Fibroblast of skin of left biceps (primary cell): ENCODE measurements around the gene TMEM127.
A peak's percentile ranks its signal among the peaks of the same experiment; 100 is the strongest.
"Not testable (repeated sequence)": the region's sequence is repeated elsewhere in the genome, so short reads cannot be mapped to it uniquely, and the experiment has no call there.

Experiments
- DNase-seq, 2 experiments: peaks; one replicate each; pipeline ENCODE4 v3.0.0-alpha.2; 2013; ENCODE audit warnings: low read depth in 2 of 2

TMEM127 gene

DNA sequence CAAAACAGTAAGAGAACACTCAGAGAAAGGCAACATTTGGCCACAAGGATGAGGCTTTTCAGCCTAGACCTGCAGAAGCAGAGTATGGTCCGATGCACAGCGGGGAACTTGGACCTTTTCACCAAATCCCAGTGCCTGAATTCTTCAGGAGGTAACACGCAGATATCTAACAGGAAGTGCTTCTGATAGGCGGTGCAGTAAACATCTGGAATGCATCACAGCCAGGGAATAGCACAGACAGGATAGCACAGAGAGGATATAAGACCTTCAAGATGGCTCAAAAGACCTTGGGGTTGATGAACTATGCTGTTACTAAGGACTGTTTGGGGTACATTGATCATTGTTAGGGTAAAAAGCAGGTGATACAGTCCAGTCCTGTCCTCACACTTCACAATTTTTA lies 1.7 kb downstream of the TMEM127 start:
- DNase-seq: no peak

DNA sequence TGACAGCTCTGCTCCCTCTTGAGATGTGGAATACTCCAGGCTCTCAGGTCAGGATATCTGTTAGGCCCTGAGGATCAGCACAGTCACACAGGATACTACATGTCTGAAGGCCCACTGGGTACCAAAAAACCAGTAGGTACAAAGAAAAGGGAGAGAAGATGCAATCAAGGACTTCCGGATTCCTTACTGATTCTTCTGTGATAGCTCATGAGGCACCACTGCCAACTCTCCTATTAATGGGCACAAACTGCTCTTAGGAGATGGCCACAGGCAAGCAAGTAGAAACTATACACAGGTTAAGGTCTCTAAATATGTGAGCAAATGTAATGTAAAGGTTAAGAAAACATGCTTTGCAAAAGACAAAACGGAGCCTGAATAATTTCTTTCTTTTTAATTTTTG lies 3.5 kb downstream of the TMEM127 start:
- DNase-seq: no peak

DNA sequence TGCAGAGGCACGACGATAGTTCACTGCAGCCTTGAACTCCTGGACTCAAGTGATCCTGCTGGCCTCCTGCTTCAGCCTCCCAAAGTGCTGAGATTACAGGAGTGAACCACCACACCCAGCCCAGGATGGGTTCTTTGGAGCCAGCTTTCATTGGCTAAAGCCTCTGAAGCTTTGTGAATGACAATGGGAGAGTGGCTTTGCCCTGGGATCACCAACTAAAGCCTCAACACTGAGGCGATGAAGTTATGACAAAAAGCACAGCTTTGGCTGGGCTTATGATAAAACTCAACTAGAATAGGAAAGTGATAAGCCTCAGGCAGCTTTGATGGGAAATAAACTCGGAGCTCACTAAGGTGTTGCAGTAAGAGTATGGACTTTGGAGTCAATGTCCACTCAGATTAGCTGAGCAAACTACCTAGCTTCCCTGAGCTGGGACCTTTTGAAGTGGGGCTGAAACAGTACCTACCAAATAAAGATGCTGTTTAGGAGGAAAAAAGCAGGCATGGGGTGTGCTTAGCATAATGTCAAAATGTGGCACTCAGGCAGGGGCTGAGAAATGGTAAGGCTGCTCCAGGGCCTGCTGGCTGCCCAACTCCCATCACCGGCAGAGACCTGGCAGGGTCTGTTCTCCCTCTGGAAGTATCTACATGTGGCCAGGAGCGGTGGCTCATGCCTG lies 4.3 kb downstream of the TMEM127 start:
- no peak for DNase-seq

DNA sequence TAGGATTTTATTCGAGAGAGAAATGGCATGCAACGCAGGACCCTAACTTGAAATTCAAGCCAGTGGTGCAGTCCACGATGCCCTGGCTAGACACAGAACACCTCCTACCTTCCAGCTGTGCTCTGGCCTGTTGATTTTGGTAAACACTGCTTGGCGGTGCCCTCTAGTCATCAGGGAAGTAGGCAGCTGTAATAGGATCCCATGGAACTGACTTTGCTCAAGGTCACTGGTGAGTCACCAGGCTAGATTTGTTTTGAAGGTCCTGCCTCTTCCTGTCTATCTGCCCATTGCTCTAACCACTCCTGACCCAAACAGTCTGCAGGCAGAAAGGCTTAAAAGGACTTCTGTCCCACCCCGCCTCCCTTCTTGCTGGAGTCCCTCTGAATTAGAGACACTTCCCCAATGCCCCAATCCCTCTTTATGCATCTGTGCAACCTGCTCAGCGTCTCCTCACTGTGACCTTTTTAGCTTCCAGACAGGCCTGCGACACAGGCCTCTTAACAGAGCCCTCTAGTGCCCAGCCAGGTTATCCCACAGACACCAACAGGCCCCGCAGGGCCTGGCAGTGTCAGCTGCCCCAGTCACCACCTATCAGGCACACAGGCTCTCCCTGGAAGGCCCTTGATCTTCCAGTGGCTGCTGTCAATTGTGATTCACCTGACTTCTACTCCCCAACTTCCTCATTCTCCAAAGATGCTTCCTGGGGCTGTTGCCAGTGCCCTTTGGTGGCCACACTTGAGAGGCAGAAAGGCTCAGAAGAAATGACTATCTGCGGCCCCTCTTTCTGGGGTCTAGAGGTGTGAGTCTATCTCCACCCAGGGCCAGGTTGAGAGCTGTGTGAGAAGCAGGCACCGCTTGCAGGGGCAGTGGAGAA lies 5.2 kb downstream of the TMEM127 start:
- no peak for DNase-seq

DNA sequence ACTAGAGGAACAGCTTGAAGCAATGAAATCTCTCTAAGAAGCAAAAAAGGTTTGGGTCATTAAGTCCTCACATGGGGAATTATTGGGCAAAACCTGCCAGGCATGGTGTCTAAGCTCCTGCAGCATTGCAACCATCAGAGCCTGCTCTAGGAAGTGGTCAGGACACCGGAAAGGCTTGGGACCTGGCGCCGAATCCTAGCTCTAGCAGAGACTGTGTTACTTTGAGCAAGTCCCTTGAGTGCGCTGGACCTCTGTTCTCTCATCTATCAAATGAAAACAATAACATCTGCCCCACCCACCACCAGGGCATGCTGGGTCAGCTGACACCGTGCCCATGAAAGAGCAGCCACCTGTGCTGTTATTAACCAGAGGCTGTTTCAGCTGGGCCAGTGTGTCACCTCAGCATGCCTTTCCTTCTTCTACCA lies 6.3 kb downstream of the TMEM127 start:
- no peak for DNase-seq

DNA sequence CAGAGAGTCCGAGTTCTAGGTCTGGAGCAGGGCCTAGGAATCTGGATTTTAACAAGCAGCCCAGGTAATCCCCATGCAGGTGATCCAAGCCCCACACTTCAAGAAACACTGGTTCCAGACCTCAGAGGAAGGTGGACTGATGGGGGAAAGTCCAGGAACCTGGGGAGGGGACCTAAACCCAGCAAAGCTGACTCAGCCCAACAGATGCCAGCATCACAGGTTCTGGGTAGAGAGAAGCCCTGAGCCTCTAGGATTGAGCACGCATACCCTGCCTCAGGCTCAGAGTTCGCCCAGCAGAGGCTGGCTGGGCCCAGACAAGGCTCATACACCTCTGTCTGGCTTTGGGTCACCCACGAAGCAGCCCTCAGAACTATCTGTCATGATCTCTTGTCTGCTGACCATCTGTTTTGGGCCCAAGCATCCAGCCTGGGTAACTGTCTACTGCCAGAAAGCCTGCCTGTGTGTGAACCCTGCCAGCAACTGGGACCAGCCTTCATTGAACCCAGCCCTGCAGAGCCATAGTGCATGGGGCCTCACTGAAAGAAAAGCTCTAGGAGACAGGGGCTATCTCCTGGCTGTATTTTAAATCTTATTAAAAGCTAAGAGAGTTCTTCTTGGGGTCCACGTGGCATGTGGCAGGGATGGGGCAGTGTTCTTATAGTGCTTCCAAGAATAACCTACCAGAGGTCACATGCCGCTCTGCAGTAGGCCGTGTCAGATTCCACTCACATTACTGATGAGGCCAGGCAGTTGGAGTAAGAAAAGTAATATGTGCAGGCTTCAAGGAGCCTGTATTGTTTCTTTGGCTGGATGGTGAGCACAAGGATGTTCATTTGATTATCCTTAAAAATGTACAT lies 7.4 kb downstream of the TMEM127 start:
- no peak for DNase-seq

DNA sequence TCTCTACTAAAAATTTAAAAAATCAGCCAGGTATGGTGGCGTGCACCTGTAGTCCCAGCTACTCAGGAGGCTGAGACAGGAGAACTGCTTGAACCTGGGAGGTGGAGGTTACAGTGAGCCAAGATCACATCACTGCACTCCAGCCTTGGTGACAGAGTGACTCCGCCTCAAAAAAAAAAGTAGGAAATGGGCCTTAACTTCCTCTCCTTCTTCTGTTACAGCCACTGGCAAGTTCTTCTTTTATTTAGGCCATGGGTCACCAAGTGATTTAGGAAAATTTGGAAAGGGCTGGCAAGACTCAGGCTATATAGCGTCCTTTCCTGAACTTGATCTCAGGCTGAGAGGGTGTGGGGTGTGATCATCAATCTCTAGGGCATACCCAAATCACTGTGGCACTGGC lies 8.1 kb downstream of the TMEM127 start:
- not testable (repeated sequence) for DNase-seq

DNA sequence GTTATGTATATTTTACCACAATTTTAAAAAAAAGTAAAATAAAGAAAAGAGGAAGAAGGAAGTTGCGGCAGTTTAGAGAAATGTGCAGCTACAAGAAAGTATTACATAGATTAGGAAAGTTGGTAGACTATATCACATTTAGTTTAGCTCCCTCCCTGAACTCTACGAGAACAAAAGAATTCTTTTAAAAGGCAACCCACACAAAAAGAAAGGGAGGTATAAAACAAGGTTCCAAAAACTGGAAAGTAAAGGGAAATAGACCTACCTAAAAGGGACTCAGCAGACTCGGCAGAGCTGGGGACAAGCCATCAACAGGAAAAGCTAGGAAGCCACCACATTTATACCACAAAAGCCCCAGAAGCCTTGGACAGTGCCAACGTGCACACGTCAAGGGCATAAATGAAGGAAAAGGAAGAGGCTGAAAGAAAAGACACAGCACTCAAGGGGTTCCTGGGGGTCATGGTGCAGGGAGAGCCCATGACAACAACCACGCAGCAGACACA lies 9.1 kb downstream of the TMEM127 start:
- no peak for DNase-seq

DNA sequence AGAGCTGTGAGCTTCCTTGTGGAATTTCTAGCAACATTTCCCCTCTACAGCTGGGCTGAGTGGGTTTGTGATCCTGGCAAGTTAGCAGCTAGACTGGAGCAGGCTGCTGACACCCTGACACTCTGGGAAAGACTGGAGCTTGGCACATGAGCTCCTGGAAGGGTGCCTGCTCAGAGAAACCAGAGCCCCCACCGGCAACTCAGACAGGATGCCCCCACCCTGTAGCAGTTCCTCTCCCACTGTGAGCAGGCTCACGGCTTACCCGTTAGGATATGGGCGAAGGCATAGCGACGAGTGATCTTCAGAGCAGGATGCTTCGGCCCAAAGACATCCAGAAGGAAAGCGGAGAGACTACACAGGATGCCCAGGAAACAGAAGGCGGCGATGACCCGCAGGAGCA lies 11.2 kb downstream of the TMEM127 start:
- no peak for DNase-seq

DNA sequence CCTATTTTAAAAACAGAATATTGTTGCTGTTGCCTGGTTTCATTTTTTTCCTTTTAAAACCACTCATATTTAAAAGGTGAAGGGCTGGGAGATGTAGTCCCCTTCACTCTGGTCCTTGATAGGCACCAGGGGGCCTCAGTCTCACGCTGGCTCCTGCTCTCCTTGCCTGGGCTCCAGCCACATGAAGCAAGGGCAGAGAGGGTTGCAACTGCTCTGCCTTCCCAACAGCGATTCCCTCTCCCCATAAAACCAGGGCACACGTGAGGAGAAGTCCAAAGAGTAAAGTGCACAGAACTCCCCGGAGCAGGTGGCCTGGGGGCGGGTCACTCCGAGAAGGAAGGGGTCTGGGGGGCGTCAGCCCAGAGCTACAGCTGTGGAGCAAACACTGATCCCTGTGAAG lies 12.8 kb downstream of the TMEM127 start:
- DNase-seq: no peak

DNA sequence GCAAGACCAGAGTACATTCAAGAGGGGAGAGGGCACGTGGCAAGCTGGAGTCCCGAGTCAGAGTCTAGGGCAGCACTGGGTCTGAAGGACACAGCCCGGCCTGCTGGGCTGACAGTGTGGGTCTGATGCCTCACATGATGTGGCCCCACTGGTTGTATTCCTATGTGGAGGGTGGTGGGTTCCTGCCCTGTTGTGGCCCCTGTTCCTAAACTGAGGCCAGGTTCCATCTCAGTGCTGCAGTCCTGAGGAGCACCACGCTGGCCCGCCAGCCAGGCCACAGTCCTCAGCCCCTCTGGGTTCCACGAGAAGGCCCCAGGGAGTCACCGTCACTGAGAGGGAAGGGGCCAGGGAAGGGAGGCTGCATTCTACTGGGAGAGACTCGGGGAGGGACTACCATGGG lies 13.3 kb downstream of the TMEM127 start:
- DNase-seq: no peak

DNA sequence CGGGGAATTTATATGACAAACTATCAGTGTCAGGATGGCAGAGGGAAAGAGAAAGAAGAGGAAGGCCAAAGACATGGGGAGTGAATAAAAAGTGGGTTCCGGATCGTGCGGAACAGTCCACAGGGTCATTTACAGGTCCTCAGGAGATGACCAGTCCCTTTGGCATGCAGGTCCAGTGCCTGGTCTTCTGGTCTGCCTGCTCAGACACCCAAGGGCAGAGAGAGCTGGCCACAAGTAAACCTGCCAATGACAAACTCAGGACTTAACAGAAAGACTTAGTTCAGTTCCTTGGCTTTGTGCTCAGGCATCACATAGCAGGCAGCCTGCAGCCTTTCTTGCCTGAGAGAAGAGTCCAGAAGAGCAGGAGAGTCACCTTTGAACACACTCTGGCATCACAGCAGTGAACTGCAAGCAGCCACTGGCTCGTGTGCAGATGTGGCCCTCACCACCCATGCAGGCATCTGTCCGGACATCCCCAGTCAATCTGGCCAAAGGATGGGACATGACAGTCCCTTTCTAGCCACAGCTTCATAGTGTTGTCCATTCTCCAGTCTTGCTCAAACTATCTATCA lies 14.0 kb downstream of the TMEM127 start:
- DNase-seq: no peak

DNA sequence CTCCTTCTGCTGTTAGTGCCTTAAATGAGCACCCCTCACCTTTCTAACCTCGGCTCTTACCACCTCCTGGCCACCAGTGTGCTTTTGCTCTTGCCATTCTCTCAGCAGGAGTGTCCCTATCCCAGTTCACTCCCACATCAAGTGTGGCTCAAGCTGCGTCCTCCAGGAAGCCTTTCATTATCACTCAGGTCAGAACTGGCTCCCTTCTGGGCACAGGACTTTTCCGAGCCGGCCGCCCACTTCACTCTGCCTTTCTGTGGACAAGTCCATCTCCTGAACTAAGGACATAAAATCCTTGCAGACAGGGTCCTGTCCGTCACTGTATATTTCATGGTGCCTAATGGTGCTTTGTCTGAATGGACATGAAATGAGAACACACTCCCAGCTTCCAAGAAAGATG lies 15.6 kb downstream of the TMEM127 start:
- DNase-seq: no peak

DNA sequence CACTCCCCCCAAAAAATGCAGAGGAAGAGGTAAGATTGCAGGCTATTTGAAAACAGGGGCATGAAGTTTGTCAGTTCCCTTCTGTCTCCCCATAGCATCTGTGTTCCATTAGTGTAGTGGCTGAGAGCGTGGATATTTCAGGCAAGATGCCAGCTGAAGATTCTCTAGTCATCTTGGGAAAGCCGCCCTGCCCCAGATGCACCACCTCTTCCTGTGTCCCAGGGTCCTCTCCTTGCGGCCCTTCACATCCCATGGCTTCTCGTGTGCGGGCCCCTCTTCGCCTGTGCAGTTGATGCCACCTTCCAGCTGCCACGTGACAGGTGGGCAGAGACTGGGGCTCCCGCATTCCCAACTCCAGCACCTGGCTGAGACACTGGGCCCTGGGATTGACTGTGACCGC lies 16.1 kb downstream of the TMEM127 start:
- DNase-seq: peak; percentile 79 to 81

DNA sequence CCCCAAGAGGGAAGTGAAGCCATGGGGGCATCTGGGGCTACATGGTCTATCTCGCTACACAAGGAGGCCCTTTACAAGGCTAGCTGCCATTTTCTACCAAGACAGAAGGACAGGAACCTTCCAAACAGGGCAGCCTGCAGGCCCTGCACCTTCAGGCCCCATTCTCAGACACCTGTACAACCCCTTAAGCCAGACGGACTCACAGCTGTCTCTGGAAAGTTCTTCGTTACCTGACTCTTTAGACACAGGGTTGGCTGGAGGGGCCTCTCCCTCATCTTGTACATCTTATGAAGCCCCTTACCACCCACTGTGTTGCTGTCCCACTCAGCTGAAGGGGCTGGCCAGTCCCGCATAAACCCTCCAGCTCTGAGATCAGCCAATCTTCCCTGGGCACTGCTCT lies 17.2 kb downstream of the TMEM127 start:
- DNase-seq: no peak

DNA sequence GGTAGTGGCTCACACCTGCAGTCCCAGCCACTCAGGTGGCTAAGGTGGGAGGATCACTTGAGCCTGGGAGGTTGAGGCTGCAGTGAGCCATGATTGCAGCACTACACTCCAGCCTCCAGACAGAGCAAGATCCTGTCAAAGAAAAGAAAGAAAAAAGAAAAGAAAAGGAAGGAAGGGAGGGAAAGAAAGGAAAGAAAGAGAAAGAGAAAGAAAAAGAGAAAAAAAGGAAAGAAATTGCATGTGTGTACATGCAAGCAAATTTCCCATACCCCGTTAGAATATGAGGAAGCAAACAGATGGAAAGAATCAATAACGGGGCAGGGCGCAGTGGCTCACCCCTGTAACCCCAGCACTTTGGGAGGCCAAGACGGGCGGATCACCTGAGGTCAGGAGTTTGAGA lies 17.9 kb downstream of the TMEM127 start:
- DNase-seq: no peak

DNA sequence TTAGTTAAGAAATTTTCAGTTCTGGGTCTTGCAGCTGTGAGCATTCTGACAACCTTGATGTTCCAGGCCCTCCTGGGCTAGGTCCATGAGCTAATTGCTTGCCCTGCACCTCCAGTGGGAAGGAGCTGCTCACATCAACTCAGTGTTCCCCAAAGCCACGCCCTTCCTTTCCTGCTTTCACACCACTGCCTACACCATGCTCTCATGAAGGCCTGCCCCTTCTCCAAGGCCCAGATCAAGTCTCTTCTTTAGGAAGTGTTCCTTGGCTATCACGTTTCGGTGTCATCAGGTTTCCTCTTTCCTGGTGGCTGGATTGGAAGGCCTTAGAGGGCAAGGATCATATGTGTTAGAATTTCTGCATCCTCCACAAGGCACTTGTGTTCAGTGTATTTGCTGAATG lies 18.8 kb downstream of the TMEM127 start:
- DNase-seq: no peak

DNA sequence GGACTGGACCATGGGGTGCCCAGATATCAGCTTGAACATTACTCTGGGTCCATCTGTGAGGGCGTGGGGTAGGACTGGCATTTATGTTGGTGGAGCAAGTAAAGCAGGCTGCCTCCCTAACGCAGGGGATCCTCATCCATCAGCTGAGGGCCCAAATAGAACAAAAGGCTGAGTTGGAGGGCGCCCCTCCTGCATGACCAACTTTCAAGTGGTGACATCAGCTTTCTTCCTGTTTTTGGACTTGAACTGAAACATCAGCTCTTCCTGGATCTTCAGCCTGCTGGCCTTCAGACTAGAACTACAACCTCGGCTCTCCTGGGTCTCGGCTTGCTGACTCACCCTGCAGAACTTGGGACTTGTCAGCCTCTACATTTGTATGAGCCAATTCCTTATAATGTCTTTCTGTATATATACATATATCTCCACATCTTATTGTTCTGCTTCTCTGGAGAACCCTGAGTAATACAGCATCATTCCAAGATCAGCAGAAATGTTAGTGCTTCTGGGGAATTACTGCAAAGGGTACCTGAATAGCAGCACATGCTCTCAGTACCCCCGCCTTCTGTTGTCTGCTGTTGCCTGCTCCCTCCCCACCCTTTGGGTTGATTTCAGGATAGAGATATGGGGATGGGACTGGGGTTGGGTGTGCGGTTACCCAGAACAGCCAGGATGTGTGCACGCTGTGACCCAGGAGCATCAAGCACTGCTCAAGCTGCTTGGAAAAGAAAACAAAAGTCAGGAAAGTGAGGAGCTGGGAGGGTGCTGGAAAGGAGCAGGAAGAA lies 20.0 kb downstream of the TMEM127 start:
- DNase-seq: no peak

DNA sequence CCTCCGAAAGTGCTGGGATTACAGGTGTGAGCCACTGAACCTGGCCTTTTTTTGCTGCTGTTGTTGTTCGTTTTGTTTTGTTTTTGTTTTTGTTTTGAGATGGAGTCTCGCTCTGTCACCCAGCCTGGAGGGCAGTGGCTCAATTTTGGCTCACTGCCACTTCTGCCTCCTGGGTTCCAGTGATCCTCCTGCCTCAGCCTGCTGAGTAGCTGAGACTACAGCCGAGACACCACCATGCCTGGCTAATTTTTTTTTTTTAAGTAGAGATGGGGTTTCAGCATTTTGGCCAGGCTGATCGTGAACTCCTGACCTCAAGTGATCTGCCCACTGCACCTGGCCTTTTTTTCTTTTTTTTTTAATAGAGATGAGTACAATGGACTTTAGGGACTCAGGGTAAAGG lies 22.0 kb downstream of the TMEM127 start:
- no peak for DNase-seq

DNA sequence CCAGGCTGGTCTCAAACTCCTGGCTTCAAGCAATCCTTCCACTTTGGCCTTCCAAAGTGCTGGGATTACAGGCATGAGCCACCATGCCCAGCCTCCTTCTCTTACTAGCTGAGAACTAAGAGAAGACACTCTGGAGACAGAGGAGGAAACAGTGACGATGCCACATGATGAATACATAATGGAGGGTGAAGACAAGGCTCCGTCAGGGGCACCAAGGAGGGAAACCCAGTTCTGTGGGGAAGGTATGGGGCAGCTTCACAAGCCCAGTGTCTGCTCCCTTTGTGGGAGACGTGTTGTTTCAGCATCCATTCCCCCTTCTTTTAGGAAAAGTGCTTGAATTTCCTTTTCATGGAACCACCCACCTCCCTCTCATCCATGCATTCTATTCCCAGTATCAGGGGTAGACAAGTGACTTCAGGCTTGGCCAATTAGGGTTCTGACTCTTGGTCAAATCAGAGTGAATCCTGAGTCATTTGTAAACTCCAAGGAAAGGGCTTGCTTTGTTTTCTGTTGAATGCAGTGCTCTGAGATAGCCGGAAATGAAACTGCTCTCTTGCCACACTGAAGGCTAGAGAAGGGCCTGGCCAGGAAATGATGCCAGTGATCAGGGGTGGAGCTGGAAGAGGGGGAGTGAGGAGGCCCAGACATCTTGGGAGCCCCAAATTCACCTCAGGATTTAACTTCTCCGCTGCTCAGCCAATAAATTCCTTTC lies 23.7 kb downstream of the TMEM127 start:
- DNase-seq: no peak
